GM23338 (cell line): ENCODE results near the gene SDHAF4. TPM values are rescaled to one million over a fixed set of nuclear protein-coding genes. Genes with fewer than 3 reads are reported as not detected.

Experiments
- polyA plus RNA-seq: library from polyadenylated mRNA; unstranded; fragments of >200 nt; fragmentation: Nextera tagmentation; extraction: Ambion mirVana; gene quantifications from 2 replicates; pipeline ENCODE4 v1.2.1, GENCODE V29; 2016
- total RNA-seq: library from RNA; depleted of rRNA; stranded (reverse); fragments of >200 nt; shearing (Covaris generic); gene quantifications from 2 replicates; pipeline ENCODE4 v1.2.3, GENCODE V29; 2014; rRNA removed

Gene SDHAF4
- total and polyA plus RNA-seq, 2 experiments from 2014 or later: 12.2 to 30.4 TPM

Other genes with a start within 250 kb of the SDHAF4 start
- 65.8 and 68.7 TPM in 2 replicates for gene FAM135A, start 153.4 kb upstream of the SDHAF4 start, total RNA-seq
- gene FAM135A, start 153.4 kb upstream of the SDHAF4 start, polyA plus RNA-seq: 24.8 and 35.2 TPM in 2 replicates
- 31.1 and 31.7 TPM in 2 replicates for gene SMAP1, start 101.0 kb downstream of the SDHAF4 start, total RNA-seq
- 34.6 and 34.8 TPM in 2 replicates for gene SMAP1, start 101.0 kb downstream of the SDHAF4 start, polyA plus RNA-seq